Measurements from ENCODE around the gene SDK2.

SDK2 gene

GRCh38 chr17:73584987-73585386 is 59.3 kb downstream of the SDK2 start:
- no peak for DNase-seq

GRCh38 chr17:73584049-73584448 is 60.2 kb downstream of the SDK2 start:
- DNase-seq: no peak

DNA sequence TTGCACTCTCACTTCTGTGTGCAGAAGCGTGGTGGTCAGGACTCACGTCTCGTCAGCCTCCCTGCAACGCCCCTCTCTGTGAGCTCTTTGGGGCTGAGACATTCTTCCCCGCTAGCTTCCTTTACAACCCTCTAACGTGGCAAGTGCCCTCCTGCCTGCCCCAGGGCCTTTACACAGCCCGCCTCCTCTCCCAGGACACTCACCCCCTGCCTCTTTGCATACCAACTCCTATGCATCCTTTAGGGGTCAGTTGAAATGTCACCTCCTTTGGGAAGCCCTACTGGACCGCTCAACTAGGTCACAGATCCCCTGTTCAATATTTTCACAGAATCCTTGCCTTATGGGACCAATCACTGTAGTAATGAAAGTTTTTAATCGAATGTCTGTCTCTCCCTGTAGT is 61.4 kb downstream of the SDK2 start:
- DNase-seq: no peak

DNA sequence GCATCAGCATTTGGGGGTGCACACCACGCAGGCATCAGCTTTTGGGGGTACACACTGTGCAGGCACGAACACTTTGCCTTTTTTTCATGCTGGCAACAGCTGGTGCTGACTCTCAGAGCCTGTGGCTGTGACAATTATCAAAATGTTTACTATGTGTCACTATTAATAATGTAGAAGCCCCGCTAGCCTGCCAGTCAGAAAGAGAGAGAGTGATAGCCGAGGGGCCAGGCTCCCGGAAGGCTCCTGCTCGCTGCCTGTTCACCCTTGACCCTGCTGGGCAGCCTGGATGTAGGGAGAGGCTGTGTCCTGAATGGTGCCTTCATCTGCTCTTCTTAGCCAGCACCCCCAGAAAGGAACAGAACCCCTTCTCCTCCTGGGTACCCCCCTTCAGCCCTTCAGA is 61.9 kb downstream of the SDK2 start:
- no peak for DNase-seq

GRCh38 chr17:73581379-73581778 is 62.9 kb downstream of the SDK2 start:
- no peak for DNase-seq

DNA sequence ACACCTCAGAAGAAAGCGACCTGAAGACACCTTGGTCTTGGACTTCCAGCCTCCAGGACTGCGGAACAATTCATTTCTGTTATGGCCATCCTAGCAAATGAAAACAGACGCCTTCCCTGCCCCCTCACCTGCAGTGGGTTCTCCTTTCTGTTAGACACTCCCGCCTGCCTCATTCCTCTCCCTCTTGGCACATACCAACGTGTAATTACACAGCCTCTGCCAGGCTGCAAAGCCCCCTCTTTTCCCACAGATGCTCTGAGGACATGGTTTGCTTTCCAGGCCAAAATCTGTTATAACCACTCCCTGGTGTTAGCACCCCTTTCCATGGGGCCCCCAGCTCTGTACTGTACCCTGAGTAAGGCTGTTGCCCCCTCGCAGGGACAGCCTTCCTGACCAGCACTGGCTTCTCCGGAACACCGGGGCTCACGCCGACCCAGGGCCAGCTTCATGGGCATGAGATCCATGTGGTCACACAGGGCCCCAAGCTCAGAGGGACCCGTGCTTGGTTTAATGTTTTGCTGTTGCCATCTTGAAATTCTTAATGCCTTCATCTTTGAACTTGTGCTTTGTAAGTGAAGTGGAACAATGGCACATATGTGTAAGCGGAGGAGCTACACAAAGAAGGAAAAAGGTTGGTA is 64.1 kb downstream of the SDK2 start:
- DNase-seq: no peak

GRCh38 chr17:73576556-73577098 is 67.6 kb downstream of the SDK2 start:
- no peak for DNase-seq

GRCh38 chr17:73575470-73576221 is 68.6 kb downstream of the SDK2 start:
- no peak for DNase-seq

GRCh38 chr17:73571511-73572130 is 72.6 kb downstream of the SDK2 start:
- no peak for DNase-seq

GRCh38 chr17:73569762-73570319 is 74.4 kb downstream of the SDK2 start:
- no peak for DNase-seq

DNA sequence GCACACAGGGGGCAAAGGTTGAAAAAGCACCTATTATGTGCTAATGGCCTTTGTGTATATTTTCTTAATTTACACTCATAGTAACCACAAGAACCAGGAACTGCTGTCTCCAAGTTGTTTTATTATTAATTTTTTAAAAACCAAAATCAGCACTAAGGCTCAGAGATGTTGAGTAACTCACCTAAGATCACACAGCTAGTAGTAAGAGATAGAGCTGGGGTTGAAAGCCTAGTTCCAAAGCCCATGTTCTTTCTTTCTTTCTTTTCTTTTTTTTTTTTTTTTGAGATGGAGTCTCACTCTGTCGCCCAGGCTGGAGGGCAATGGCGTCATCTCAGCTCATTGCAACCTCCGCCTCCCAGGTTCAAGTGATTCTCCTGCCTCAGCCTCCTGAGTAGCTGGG is 75.3 kb downstream of the SDK2 start:
- DNase-seq: no peak

DNA sequence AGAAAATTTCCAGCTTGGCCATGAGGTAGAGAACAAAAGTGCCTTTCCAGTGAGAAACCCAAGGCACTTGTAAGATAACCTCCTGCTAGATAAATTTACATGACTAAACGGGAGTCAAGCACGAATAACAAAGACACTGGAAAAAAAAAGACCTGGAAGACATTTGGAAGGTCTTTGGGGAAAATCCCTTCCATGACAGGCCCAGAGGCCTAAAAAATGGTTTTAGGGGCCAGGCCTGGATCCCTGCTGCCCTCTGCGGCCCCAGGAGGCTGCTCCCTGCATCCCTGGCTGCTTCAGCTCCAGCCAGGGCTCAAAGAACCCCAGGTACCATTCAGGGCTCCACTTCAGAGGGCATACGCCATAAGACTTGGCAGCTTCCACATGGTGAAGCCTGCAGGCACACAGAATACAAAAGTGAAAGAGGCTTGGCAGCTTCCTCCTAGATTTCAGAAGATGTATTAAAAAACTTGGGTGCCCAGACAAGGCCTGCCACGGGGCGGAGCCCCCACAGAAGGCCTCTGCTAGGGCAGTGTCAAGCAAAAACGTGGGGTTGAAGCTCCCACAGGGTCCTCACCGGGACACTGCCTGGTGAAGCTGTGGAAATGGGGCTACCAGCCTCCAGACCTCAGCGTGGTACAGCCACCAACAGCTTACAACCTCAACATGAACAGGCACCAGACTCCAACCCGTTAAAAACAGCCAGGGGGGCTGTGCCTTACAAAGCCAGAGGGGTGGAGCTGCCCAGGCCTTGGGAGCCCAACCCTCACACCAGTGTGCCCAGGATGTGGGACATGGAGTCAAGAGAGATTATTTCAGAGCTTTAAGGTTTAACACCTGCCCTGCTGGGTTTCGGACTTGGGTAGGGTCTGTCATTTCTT is 77.1 kb downstream of the SDK2 start:
- no peak for DNase-seq

- no peak for DNase-seq
Observed at GRCh38 chr17:73564843-73565242, 79.4 kb downstream of the SDK2 start.

- no peak for DNase-seq
Observed at GRCh38 chr17:73562896-73563295, 81.3 kb downstream of the SDK2 start.

- no peak for DNase-seq
Observed at GRCh38 chr17:73561111-73561510, 83.1 kb downstream of the SDK2 start.

DNA sequence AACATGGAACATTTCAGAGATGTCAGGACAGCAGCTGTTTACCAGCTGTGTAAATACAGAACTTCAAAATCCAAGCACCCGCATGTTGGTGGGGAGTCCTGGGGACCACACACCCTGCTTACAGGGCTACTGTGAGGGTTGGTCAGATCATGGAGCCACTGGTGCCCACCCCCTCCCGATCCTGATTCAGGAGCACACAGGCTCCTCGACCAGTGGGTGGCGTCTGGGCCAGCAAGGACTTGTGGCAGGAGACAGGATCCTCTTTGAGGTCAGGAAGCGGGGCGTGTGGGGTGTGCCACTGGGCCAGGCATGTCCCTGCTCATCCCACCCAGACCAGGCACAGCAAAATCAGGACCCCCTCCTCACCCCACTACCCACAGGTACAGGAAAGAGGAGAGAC is 83.6 kb downstream of the SDK2 start:
- DNase-seq: no peak

GRCh38 chr17:73559532-73559931 is 84.7 kb downstream of the SDK2 start:
- DNase-seq: no peak

DNA sequence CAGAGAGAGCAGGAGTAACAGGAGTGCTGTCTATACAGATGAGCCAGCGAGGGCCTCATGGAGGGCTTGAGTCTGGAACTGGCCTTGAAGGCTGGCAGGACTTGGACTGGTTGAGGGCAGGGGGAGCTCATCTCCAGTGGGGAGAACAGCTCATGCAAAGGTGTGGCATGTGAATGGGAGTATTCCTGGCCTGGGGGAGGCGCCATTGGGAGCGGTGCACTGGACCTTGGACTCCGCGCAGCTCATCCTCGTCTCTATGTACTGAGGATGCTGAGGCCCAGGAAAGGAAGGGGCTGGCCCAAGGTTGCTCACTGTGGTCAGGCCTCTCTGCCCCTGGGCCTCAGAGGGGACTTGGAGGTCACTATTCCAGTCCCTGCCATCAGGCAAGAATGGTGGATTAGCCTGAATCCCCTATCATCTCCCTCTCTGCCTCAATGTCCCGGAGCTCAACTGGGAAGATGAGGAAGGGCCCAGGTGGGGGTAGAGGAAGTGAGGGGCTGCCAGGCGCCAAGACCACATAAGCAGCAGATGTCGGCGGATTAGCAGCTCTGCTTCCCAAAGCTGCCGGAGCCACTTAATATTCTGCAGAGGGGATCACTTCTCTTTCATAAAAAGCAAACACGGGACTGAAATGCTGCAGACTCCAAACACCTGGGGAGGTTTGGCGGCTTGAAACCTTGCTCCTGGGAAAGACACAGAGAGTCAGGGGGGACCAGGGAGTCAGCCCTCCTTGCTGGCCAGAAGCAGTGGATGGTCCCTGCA is 88.9 kb downstream of the SDK2 start:
- DNase-seq: no peak

DNA sequence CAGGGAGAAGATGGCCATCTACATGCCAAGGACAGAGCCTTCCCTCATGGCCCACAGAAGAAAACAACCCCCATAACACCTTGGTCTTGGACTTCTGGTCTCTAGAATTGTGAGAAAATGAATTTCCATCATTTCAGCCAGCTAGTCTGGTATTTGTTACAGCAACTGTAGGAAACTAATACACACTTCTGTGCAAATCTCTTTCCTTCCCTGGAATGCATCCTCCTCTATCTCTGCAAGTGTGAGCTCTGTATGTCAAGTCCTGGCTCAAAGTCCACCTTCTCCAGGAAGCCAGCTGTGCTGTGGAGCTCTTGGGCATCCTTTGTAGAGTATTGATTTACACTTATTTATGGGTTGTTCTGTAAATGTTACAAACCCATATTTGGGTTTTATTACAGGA is 89.7 kb downstream of the SDK2 start:
- DNase-seq: no peak

DNA sequence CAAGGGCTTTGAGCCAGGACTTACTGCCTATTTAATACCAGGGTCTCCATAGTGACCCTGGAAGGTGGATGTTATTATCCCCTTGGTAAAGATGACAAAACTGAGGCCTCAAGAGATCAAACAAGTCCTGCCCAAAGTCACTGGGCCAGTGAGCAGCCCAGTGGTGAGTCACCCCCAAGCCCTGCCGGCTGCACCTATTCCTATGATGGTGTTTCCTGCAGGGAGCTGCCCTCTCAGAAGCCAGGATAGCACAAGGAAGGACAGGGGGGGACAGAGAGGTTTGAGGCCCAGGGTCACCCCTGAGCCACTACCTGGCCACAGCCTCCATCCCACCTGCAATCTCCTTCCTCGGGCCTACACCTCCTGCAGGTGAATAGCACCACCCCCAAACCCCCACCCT is 90.9 kb downstream of the SDK2 start:
- DNase-seq: no peak

DNA sequence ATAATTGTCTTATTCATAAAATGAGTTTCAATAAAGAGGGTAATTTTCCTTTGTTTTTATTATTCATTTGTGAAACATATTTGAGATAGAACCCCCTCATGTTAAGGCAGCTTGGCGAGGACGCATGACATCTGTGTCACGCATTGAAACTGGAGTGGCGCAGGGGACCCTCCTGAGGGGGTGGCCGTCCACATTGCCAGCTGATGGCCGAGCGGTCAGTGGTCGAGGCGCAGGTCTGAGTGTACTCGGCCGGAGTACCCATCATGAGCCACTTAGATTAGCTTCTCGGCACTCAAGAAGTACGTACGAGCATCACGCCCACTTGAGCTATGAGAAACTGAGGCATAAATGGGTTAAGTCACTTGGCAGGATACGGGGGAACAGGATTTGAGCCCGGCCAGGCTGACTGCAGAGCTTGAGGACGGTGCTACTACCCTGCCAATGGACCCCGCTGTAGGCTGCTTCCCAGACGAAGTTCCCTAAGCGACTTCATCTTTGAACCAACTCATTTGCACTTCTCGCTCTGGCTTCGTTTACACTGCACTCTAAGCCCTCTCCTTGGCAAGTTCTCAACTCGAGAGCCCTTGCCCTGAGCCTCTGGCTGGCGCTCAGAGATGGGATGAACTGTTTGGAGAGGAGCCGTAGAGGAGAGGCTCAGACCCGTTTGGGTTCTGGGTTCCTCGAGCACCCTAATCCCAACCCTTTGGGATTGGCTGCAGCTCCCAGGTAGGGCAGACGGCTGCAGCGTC is 91.8 kb downstream of the SDK2 start:
- DNase-seq: no peak

Data from hippocampal formation (tissue), 2 donors.